ENCODE results near the gene TRIP6. TPM values are rescaled to one million over a fixed set of nuclear protein-coding genes. Genes with fewer than 3 reads are reported as not detected.

Gene TRIP6
- total RNA-seq, 1 experiment from 2014 or later: 3.2 TPM

GRCh38 chr7:100899432-100899831 is 32.2 kb downstream of the TRIP6 start:
- Histone ChIP-seq H3K9me3 (ENCODE audit: control insufficient read depth, insufficient read depth, low read depth, low read length) (no peaks in the 10 kb centered on the region), H3K4me3 (ENCODE audit: low read depth in 2 of 2, low read length in 2 of 2) (no peak overlapping the region), H3K27me3 (ENCODE audit: control insufficient read depth, insufficient read depth, low read length) (no peaks in the 10 kb centered on the region; the same call in 1 of the 2 replicates), H3K27ac (ENCODE audit: low read length) (no peak overlapping the region), H3K36me3 (ENCODE audit: control insufficient read depth, insufficient read depth, low read length) (no peaks in the 10 kb centered on the region), H3K4me1 (ENCODE audit: control insufficient read depth, insufficient read depth, low read length) (peaks cover 8% of the 10 kb centered on the region)
- DNase-seq (ENCODE audit: low read depth, low spot score) (no peak), ATAC-seq (no peak)
- no peak for TF ChIP-seq TCF7L2 (IDR thresholded peaks at IDR 0.05; ENCODE audit: low read depth, low read length)
- no peak for TF ChIP-seq POLR2AphosphoS5 (IDR thresholded peaks at IDR 0.05; ENCODE audit: low read depth, low read length)
- no peak for TF ChIP-seq SIN3A (IDR thresholded peaks at IDR 0.05; ENCODE audit: borderline replicate concordance, insufficient read depth, low read depth, low read length)
- no peak for TF ChIP-seq REST (IDR thresholded peaks at IDR 0.05; ENCODE audit: insufficient read depth in 1 of 2, low read depth in 2 of 2, low read length in 1 of 2)
- TF ChIP-seq CTCF (IDR thresholded peaks at IDR 0.05): no peak
- POLR2A ChIA-PET: no interaction called here
- intact Hi-C loops (cut with micrococcal nuclease; ENCODE audit: unreplicated experiment): loop anchor here (5.0 kb wide), 1 partner anchor 178 kb away; no protein-coding TSS in a partner anchor
- no TSS peak for BruUV-seq (replicated peaks)
- in situ Hi-C loops (cut with HindIII; ENCODE audit: low pct_unique_long_range_greater_than_20kb, low sequenced_read_pairs): no loop called here
- CTCF ChIA-PET: interaction anchor here (0.9 to 1.8 kb wide), 2 partner anchors 73 to 160 kb away, joined by 3 to 14 read pairs; no protein-coding TSS in a partner anchor

GRCh38 chr7:100900978-100901377 is 33.8 kb downstream of the TRIP6 start:
- intact Hi-C loops (cut with micrococcal nuclease; ENCODE audit: unreplicated experiment): no loop called here
- H3K9me3 ChIP-seq (ENCODE audit: control insufficient read depth, insufficient read depth, low read depth, low read length): no peaks in the 10 kb centered on the region
- ChIA-PET CTCF (interaction anchor here (0.6 kb wide), 1 partner anchor 12 kb away, joined by 10 read pairs; no protein-coding TSS in a partner anchor), POLR2A (interaction anchor here (0.6 kb wide), 1 partner anchor 148 kb away, joined by 3 read pairs; no protein-coding TSS in a partner anchor)
- peaks cover 5% of the 10 kb centered on the region for H3K4me1 ChIP-seq (ENCODE audit: control insufficient read depth, insufficient read depth, low read length)
- H3K27ac ChIP-seq (ENCODE audit: low read length): no peak overlapping the region
- no peak overlapping the region for H3K4me3 ChIP-seq (ENCODE audit: low read depth in 2 of 2, low read length in 2 of 2)
- in situ Hi-C loops (cut with HindIII; ENCODE audit: low pct_unique_long_range_greater_than_20kb, low sequenced_read_pairs): no loop called here
- no peaks in the 10 kb centered on the region; the same call in 1 of the 2 replicates for H3K27me3 ChIP-seq (ENCODE audit: control insufficient read depth, insufficient read depth, low read length)
- no peak for ATAC-seq
- no TSS peak for BruUV-seq (replicated peaks)
- TF ChIP-seq POLR2AphosphoS5 (IDR thresholded peaks at IDR 0.05; ENCODE audit: low read depth, low read length) (no peak), SIN3A (IDR thresholded peaks at IDR 0.05; ENCODE audit: borderline replicate concordance, insufficient read depth, low read depth, low read length) (no peak), TCF7L2 (IDR thresholded peaks at IDR 0.05; ENCODE audit: low read depth, low read length) (no peak), REST (IDR thresholded peaks at IDR 0.05; ENCODE audit: insufficient read depth in 1 of 2, low read depth in 2 of 2, low read length in 1 of 2) (no peak), CTCF (IDR thresholded peaks at IDR 0.05) (no peak)
- no peaks in the 10 kb centered on the region for H3K36me3 ChIP-seq (ENCODE audit: control insufficient read depth, insufficient read depth, low read length)
- no peak for DNase-seq (ENCODE audit: low read depth, low spot score)

Data from Panc1 (cell line).